Effector CD8-positive, alpha-beta T cell (primary cell): ENCODE results near the gene EFR3B.
"Not testable (repeated sequence)": the region's sequence is repeated elsewhere in the genome, so short reads cannot be mapped to it uniquely, and the experiment has no call there.

Source experiments
- DNase-seq: peaks from one replicate; lab custom pipeline; 2025; lab: John Stamatoyannopoulos, UW
- total RNA-seq, 4 experiments: gene quantifications; one replicate each; lab custom pipeline; 2026; lab: John Stamatoyannopoulos, UW

The EFR3B gene
- 0.12 to 2.2 (median 0.89) reads per million in 4 experiments for total RNA-seq

DNA sequence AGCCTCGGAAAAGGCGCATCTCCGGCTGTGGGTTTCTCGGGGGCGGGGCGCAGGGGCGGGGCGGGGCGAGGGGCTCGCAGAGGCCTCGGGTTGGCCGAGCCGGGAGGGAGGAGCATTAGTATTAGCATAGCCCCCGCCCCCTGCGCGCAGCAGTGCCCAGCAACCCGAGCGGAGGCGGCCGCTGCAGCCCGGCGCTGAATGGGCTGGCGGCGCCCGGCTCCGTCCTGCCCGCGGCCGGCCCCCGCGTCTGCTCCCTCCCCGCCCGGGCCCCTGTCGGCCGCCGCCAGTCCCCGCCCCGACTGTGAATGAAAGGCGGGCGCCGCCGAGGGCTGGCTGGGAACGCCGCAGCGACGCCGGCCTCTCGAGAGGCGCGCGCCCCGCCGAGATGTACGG, at the start of gene EFR3B:
EFR3B (plus strand) TSS at position 149 of the 393 bp plus-strand sequence; CDS start at position 386, 237 bp downstream.
- peak; percentile 87 for DNase-seq

- DNase-seq, result no peak
These were observed 48.3 kb upstream of the EFR3B start for GRCh38 chr2:24993406-24994145.

- no peak for DNase-seq
These were observed 47.6 kb upstream of the EFR3B start for GRCh38 chr2:24994146-24994724.

GRCh38 chr2:24999097-24999496, 42.8 kb upstream of the EFR3B start:
- not testable (repeated sequence) for DNase-seq

- no peak for DNase-seq
These were observed 41.8 kb upstream of the EFR3B start for GRCh38 chr2:25000036-25000435.

GRCh38 chr2:25000503-25001324, 41.2 kb upstream of the EFR3B start:
- no peak for DNase-seq

DNA sequence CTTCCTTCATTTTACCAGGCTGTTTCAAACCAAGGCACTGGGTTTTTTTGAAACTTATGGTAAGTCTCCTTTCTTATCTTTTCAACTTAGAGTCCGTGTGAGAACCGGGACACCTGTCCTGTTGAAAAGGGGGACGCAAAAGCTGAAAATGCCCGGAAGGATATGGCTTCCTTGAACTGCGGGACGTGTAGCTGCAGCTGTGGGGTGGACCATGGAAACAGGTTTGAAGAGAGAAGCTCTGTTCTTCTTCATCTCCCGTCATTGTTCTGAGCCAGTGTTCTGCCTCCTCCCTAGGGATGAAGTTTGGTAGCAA, 40.6 kb upstream of the EFR3B start:
- no peak for DNase-seq

GRCh38 chr2:25002066-25002465, 39.8 kb upstream of the EFR3B start:
- no peak for DNase-seq

DNA sequence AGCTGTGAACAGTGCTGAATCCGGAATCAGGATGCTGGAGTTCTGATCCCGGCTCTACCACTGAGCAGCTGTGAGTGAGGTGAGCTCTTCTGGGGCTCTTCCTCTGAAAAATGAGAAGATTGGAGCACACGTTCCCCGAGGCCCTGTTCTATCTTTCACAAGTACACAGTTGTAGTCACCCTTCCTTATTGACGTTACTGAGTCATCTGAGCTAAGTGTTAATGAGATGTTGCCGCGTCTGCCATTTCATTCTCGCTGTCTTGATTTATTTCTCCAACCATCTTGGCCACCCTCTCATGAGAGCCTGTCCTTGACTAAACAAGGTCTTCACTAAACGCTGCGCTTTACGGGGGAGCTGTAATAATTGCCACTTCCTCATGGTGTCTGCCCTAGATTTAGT, 31.9 kb upstream of the EFR3B start:
- no peak for DNase-seq

DNA sequence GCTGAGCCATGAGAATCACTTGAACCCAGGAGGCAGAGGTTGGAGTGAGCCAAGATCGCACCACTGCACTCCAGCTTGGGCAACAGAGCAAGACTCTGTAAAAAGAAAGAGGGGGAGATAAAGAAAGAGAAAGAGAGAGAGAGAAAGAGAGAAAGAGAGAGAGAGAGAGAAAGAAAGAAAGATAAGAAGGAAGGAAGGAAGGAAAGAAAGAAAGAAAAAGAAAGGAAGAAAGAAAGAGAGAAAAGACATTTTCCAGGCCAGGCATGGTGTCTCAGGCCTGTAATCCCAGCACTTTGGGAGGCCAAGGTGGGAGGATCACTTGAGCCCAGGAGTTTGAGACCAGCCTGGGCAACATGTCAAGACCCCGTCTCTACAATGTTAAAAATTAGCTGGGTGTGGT, 30.5 kb upstream of the EFR3B start:
- DNase-seq, result not testable (repeated sequence)

GRCh38 chr2:25014631-25015030, 27.2 kb upstream of the EFR3B start:
- no peak for DNase-seq

- no peak for DNase-seq
These were observed 23.2 kb upstream of the EFR3B start for GRCh38 chr2:25018681-25019080.

- DNase-seq, result no peak
These were observed 20.0 kb upstream of the EFR3B start for GRCh38 chr2:25021791-25022362.

- DNase-seq, result no peak
These were observed 18.5 kb upstream of the EFR3B start for GRCh38 chr2:25023333-25023732.

- DNase-seq, result no peak
These were observed 16.5 kb upstream of the EFR3B start for GRCh38 chr2:25025229-25026007.

GRCh38 chr2:25026008-25026530, 15.8 kb upstream of the EFR3B start:
- DNase-seq, result no peak

GRCh38 chr2:25029183-25029554, 12.7 kb upstream of the EFR3B start:
- DNase-seq, result no peak

- no peak for DNase-seq
These were observed 11.2 kb upstream of the EFR3B start for GRCh38 chr2:25030702-25031101.

GRCh38 chr2:25032094-25032493, 9.8 kb upstream of the EFR3B start:
- no peak for DNase-seq

GRCh38 chr2:25032901-25033300, 9.0 kb upstream of the EFR3B start:
- no peak for DNase-seq

GRCh38 chr2:25034081-25034480, 7.8 kb upstream of the EFR3B start:
- no peak for DNase-seq
